GM10266 (cell line): ENCODE results near the gene U2AF2.

Experiments
- DNase-seq: peaks from one replicate; pipeline ENCODE4 v3.0.0; 2012; ENCODE audit errors: extremely low spot score
- CTCF ChIP-seq: IDR thresholded peaks from 2 replicates; pipeline ENCODE4 v1.5.1; 2012; ENCODE audit warnings: mild to moderate bottlenecking, low read depth; ENCODE audit not compliant: control insufficient read depth, insufficient read depth; ENCODE audit errors: missing control alignments

Gene U2AF2

GRCh38 chr19:55611983-55612645 is 42.7 kb upstream of the U2AF2 start:
- TF ChIP-seq CTCF: no peak
- DNase-seq: no peak

GRCh38 chr19:55613396-55613795 is 41.4 kb upstream of the U2AF2 start:
- no peak for TF ChIP-seq CTCF
- DNase-seq: no peak

GRCh38 chr19:55613930-55614710 is 40.7 kb upstream of the U2AF2 start:
- no peak for TF ChIP-seq CTCF
- DNase-seq: no peak

- no peak for TF ChIP-seq CTCF
- DNase-seq: no peak
These were observed 39.9 kb upstream of the U2AF2 start for GRCh38 chr19:55614711-55615542.

- no peak for TF ChIP-seq CTCF
- DNase-seq: no peak
These were observed 39.1 kb upstream of the U2AF2 start for GRCh38 chr19:55615543-55616394.

GRCh38 chr19:55616395-55616875 is 38.4 kb upstream of the U2AF2 start:
- no peak for TF ChIP-seq CTCF
- no peak for DNase-seq
